NB4 (cell line): Measurements from ENCODE around the gene NFASC.

ENCODE experiments used
- DNase-seq: peaks from one replicate; pipeline ENCODE4 v3.0.0; 2010; ENCODE audit warnings: low read depth
- H3K4me3 ChIP-seq: one replicate; pipeline ENCODE4 v1.5.1; 2011; ENCODE audit warnings: mild to moderate bottlenecking, low read depth, low read length, moderate library complexity
- CTCF ChIP-seq: IDR thresholded peaks from one replicate; pipeline ENCODE4 v1.5.1; 2012; ENCODE audit warnings: low read depth, low read length
- MAX ChIP-seq: IDR thresholded peaks from 2 replicates; pipeline ENCODE4 v1.6.1; 2011; ENCODE audit warnings: low read depth, low read length
- MYC ChIP-seq: IDR thresholded peaks from 2 replicates; pipeline ENCODE4 v1.6.1; 2011; ENCODE audit warnings: low read depth, low read length
- POLR2A ChIP-seq: IDR thresholded peaks from 2 replicates; pipeline ENCODE4 v1.6.1; 2011; ENCODE audit warnings: mild to moderate bottlenecking; ENCODE audit not compliant: insufficient read length; ENCODE audit errors: extremely low read depth

NFASC gene

GRCh38 chr1:204976646-204977045, 106.0 kb downstream of the NFASC start:
- TF ChIP-seq MAX (no peak), POLR2A (no peak), CTCF (no peak), MYC (no peak)
- H3K4me3 ChIP-seq = no peak overlapping the region
- no peak for DNase-seq

GRCh38 chr1:204977318-204977717, 106.7 kb downstream of the NFASC start:
- DNase-seq = no peak
- no peak overlapping the region for H3K4me3 ChIP-seq

GRCh38 chr1:204978782-204979181, 108.1 kb downstream of the NFASC start:
- no peak for DNase-seq
- no peak for TF ChIP-seq MYC
- TF ChIP-seq POLR2A = no peak
- no peak for TF ChIP-seq CTCF
- no peak for TF ChIP-seq MAX
- H3K4me3 ChIP-seq = no peak overlapping the region

More at GRCh38 chr1:204977318-204977717, 106.7 kb downstream of the NFASC start:
- TF ChIP-seq MAX (no peak), POLR2A (no peak), CTCF (no peak), MYC (no peak)

GRCh38 chr1:204979306-204979705, 108.6 kb downstream of the NFASC start:
- no peak overlapping the region for H3K4me3 ChIP-seq
- no peak for DNase-seq
- TF ChIP-seq MAX = no peak
- no peak for TF ChIP-seq POLR2A

GRCh38 chr1:204979891-204980649, 109.4 kb downstream of the NFASC start:
- no peak for DNase-seq
- H3K4me3 ChIP-seq = no peak overlapping the region
- TF ChIP-seq MAX (no peak), MYC (no peak), CTCF (no peak)

GRCh38 chr1:204980840-204981405, 110.3 kb downstream of the NFASC start:
- no peak overlapping the region for H3K4me3 ChIP-seq

More at GRCh38 chr1:204980840-204981405, 110.3 kb downstream of the NFASC start:
- DNase-seq = no peak
- TF ChIP-seq MAX (no peak), POLR2A (no peak), MYC (no peak), CTCF (no peak)
